GM18873 (cell line): ENCODE results near the gene CLIC5.

Source experiments
- ATAC-seq: cut with Tn5 transposase; IDR thresholded peaks from one replicate; pipeline ENCODE4 v1.9.1; 2021; ENCODE audit warnings: mild to moderate bottlenecking, moderate library complexity, moderate number of reproducible peaks; ENCODE audit not compliant: unreplicated experiment, low FRiP score

CLIC5 gene

DNA sequence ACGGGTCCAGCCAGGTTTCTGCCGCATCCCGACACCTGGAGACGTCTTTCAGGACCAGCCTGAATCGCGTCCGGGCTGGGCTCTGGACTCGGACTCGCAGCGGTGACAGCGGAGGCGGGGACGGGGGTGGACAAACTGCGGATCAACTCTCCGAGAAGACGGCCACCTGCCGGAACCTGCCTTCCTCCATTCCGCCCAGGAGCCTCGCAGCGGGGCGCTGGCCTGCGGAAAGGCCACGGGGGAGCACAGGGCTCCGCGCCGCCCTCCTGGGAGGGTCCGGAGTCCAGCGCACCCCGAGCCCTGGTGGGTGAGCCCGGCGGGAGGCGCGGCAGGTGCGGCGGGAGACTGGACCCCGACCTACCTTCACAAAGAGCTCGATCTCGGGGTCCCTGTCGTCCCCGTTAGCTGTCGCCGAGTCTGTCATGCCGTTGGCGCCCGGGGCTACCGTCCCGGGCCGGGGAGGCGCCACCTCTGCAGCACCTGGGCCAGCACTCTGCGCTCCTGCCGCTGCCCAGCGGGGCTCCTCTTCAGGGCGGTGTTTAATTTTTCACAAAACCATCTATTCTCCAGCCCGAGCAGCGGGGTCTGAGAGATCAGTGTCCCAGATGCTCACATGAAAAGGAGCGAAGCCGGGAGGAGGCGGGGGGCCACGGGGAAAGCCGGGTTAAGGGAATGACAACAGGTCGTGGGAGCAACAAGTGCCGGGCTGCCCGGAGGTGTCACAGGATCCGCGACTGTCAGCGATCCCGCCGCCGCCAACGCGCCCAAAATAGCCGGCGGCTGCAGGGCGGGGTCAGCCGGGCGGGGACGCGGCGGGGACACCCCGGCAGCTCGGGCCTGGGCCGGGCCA, at the start of gene CLIC5:
TSS of gene CLIC5 (minus strand) at position 742 of the 850 bp plus-strand sequence. CDS start at position 424, 318 bp downstream.
- no peak for ATAC-seq

DNA sequence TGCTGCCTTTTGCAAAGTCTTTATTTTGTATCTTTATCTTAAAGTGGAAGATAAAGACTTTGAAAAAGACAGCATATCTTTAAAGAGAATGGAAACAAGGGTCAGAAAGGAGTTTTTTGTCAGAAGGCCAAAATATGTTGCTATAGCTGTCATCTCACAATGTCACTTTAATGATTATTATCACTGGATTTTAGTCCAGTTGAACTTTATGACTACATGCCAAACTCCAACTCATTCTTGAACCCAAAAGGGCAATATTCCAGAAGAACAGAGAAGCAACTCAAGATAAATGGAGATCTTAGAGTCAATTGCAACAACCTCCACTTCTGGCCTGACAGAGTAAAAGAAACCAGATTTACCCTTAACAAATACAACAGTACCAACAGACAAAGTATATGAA, 47.3 kb upstream of the CLIC5 start:
- no peak for ATAC-seq

DNA sequence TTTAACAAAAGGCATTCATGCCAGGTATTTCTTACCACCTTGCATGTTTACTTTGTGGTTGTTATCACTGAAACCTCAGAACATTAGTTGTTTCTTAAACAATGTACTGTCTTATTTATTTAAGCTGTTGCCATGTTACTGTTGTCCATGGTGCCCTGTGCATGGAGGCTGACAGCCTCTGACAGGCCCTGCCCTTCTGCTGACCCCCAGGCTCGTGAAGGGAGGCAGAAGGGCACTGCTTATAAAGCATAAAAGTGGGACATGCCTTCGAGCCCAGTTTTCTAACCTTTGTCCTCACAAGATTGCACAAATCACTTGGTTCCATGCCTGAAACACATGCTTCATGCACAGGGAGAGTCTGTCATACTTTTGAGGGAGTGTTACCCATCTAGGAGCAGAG, 46.7 kb upstream of the CLIC5 start:
- ATAC-seq: no peak

DNA sequence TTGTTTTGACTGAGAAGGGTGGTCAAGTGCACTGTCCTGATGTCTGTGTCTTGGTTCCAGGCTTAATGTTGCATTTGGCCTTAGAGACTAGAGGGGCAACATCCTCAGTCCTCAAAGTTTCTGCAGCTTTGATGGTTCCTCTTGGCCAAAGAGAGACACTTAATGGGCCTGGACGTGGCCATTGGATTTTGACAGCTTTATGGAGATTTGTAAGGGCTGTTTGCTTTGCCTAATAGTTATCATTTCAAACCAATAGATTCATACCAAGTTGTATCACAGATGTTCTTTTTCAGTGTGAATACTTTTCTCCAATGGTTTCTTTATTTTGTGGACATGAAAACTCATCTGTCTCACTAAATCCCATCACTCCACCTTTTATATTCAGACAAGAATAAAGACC, 45.8 kb upstream of the CLIC5 start:
- no peak for ATAC-seq

DNA sequence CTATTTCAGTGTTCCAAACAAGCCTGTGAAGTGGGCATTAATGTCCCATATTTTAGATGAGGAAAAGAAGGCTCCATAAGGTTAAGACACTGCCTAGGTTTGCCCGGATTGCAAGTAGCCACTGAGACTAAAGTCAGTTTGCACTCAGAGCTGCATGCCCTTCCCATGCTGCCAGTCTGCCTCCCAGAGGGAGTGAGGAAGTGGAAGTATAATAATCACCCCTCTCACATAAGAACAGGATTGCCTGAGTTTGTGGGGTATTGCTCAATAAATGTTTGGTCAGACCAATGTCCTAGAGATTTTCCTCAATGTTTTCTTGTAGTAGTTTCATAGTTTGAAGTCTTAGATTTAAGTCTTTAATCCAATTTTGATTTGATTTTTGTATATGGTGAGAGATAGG, 43.9 kb upstream of the CLIC5 start:
- ATAC-seq: no peak

DNA sequence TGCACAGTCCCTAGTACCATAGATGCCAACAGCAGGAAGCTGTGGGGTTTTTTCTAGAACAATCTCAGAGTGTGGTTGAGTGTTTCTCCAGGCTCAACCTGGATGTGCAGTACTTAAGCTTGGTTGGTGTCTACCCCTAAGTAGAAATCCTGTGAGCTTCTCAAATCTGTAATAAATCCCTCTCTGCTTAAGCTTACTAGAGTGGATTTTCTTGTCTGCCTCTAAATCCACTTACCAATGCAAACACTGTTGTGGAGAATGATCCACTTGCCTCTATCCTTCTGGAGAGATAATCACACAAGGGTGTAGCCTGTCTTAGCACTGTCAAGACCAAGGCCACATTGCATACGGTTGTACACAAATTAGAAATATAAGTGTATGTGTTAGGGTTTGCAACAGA, 43.3 kb upstream of the CLIC5 start:
- ATAC-seq: no peak

DNA sequence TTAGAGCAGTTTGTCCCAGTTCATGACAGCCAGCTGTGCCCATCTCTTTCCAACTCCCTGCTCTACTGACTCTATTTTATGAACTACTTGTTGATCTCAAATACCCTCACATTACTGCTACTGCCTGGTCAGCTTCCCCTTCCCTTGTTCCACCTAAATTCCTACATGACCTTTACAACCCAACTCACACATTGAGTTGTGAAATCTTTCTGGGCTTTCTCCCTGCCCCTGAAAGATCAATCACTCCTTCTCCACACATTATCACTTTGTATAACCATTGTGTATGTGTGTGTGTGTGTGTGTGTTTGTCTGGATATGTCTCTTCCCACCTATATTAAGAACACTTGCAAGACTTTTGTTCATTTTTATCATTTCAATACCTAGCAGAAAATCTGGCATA, 42.1 kb upstream of the CLIC5 start:
- no peak for ATAC-seq

DNA sequence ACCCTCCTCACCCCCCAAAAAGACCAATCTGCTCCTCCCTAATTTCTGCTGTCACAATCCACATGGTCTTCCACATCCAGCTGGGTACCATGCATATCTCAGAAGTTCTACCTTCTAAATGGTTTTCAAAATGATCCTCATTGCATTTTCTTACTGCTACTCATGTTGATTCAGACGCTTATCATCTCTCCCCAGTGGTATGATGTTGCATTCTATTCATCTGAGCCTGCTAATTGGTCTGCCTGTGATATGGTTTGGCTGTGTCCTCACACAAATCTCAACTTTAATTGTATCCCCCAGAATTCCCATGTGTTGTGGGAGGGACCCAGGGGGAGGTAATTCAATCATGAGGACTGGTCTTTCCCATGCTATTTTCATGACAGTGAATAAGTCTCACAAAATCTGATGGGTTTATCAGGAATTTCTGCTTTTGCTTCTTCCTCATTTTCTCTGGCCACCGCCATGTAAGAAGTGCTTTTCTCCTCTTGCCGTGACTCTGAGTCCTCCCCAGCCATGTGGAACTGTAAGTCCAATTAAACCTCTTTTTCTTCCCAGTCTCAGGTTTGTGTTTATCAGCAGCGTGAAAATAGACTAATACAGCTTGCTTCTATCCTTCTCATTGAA, 41.4 kb upstream of the CLIC5 start:
- no peak for ATAC-seq

DNA sequence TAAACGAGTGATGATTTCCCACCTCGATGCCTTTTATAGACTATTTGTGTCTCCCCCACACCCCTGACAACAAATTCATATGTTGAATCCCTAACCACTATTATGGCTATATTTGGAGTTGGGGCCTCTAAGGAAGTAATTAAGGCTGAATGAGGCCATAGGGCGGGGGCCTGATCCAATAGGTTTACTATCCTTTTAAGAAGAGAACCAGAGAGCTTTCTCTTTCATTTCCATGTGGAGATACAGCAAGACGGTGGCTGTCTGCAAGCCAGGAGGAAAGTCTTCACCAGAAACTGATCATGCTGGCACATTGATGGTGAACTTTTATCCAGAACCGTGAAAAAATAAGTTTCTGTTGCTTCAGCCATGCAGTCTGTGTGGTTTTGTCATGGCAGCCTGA, 38.9 kb upstream of the CLIC5 start:
- no peak for ATAC-seq

DNA sequence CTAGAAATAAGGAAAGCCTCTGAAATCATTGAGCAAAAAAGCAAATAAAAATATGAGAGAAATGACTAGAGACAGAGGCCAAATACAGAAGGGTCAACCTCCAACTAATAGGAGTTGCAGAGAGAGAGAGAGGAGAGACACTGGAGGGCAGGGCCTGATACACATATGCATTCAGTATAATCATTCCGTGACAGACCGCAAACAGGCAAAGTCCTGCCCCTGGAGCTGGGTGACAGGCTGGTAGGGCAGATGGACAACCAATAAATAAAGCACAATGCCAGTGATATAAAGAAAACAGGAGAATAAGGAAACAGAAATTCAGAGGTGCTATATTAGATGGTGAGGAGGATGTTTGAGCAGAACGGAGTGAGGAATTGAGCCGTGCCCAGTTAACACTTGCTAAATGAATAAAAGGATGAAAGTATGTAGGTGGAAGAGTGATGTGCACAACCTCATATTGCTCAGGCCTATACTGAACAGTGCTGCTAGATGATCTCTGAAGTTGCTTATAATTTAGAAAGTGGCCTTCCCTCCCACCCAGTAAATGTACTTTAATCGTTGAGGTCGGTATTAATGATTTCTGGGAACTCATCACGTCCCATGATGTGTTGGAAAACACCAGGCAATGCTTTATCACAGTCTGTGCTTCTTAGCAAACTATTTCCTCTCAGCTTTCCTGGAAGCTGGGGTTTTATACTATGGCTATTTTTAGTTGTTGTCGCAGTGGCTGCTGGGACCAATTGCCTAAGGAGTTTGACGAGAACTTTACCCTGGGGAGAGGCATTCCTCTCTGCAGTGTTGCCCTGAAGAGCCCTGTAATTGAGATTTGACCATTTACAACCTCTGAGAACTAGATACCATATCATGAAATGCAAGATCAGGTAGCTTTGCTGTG, 37.6 kb upstream of the CLIC5 start:
- no peak for ATAC-seq

DNA sequence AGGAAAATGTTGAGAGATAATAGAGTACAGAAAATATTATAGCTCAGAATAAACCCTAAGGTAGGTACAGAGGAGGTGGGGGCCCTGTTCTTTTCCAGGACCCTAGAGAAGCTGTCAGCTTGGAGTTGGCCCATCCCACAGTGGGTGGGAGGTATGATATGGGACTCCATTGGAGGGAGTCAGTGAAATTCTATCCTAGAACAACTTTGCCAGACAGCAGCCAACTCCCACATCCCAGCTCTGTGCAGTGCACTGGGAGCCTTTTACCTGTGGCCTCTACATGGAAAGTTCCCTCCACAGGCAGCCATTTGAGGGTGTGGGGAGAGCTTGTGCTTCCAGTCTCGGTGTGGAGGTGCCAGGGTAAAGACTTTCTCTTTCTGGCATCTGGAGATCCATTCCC, 36.8 kb upstream of the CLIC5 start:
- no peak for ATAC-seq

DNA sequence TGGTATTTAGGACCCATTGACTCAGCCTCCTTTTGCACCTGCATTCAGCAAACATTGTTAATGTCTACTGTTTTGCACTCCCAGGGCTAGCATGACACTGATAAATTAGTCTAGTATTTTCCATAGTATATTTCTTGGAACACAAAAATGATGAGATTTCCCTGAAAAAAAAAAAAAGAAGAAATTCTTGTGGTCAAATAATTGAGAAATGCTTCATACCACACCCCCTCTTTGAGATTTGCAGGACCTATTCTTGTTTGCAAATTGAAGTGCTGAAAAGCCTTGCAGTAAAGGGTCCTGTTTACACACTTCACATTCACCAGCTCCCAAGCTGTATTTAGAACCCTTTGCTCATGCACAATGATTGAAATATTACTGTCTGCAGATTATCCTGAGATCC, 36.3 kb upstream of the CLIC5 start:
- no peak for ATAC-seq

DNA sequence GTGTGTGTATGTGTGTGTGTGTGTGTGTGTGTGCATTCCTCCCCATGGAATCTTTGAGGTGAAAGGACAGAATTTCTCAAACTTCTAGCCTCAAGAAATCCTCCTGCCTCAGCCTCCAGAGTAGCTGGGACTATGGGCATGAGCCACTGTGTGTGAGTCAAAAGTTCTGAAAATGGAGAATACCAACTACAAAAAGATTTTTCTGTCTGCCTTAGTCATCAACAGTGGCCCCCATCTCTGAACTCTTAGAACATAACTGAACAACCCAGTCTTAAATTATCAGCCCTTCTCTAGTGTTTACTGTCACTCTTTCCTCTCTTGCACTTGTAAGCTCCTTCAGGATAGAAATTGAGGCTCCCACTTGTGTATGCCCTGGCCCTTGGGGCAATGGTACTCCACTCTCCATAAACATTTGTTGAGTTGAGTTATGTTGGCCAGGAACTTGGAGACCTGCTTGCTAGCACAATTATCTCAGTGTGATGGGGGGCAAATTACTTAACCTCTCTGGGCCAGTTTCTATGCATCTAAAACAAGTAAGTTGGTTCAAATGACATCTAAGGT, 35.3 kb upstream of the CLIC5 start:
- ATAC-seq: no peak

DNA sequence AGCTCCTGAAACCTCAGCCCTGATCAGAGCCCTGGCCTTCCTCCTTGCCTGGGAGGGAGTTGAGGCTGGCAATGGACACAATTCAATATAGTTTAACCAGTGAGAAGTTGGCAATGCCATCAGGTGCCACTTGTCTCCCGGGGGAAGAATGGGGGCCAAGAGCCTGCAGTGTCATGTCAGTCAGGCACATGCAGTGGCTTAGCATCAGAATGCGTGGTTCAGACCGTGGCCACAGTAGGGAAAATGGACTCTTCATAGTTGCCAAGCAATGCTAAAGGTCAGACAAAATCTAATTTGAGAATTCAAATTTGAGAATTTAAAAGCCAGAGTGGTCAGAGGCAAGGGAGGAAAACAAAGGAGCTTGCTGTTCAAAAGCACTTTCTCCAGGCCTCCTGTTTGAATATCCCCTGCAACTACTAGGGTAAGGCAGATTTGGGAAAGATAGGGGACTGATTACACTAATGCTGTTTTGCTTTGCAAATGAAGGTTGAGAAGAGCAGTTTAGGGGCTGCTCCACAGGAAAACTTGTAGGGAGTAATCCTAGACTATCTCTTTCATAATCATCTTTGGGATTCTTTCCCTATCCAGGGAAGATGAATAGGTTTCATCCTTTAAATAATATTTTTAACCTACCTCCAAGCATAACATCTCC, 33.1 kb upstream of the CLIC5 start:
- no peak for ATAC-seq

DNA sequence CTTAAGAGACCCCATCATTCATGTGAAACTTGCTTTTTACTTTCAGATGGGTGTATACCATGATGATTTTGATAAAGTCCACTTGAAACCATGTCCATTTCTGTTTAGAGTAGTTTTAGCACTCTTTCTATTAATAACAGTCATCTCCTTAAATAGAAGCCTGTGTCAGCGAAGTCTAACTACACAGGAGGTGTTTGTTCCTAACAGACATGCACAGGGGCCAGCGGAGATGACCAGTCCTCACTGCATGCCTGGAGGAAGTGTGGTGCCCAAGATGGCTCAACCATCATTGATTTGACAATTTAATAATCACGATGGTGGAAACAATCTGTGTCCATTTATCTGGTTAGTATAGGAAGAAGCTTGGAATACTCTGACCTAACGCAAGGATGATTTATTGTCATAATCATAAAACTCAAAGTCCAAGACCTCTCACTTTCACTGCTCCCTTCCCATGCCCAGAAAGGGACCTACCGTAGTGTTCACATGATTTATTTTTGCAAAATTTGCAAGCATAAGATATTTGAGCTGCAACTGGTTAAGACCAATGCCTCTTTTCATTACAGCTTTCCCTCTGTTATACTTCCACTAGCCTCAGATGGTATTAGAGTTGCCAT, 31.0 kb upstream of the CLIC5 start:
- no peak for ATAC-seq

DNA sequence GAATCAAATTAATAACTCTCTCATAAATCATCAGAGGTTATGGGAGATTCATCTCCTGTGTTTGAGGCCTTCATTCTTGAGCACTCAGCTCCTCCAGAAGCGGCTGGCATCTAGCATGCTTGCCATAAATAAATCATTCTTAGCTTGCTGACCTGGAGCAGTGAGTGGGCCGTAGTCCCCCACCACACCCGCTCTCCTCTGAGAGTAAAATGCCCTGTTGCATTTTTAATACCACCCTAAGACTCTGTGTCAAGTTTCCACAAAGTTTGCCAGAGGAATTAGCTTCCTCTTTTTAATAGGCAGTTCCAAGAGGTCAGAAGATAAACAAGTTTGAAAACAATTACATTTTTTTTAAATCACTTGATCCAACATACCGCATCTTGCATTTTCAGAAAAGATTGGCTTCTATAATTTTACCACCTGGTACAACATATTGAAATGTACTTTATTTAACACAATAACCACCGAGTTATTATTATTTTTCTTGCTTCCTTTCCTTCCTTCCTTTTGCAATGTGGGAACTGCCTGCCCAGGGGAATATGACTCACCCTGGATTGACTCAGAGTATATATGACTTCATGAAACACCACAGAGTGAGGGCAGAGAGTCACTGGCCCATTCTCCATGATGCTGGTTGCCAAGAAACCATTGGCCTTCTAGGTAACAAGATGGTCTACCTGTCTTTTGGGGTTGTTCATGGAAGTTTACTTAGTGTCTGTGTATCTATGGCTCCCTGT, 29.4 kb upstream of the CLIC5 start:
- ATAC-seq: no peak

DNA sequence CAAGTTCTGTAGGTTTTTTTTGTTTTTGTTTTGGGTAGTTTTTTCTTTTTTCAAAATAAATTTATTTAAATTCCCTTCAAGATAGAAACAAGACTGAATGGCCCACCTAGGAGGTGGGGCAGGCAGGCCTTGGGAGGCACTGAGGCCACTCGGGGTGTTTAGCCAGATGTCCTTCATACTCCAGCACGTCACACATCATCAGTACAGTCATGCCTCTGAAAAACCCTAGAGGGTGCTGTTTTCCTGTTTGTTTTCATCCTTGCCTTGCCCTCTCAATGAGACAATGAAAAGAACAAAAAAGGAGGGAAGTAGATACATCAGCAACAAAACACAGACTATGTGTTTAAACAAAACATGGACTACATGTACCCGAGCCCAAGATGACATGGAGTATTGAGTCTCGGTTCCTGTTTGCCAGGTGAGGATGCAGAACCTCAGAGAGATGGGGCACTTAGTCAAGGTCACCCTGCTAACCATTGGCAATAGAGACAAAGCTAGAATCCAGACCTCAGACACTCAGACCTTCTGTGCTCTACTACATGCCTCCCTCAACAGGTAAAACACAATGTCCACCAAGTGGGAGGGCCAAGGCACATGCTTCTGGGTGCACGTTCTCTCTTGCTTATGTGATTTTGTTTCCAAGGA, 26.8 kb upstream of the CLIC5 start:
- ATAC-seq: peak; percentile 56

DNA sequence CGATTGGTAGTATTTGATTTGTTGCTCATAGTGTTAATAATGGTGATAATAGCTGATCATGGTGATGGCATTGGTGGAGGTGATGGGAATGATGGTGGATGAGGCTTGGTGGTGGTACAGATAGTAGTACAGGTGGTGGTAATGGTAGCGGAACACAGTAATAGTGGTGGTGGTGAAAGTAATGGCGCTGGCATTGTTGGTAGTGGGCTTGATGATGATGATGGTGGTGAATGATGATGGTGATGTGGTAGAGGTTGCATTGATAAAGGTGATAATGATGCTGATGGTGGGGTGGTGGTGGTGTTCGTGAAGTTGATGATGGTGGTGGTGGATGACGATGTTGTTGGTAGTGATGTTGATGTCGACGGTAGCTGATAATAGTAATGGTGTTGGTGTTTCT, 24.6 kb upstream of the CLIC5 start:
- ATAC-seq: no peak

DNA sequence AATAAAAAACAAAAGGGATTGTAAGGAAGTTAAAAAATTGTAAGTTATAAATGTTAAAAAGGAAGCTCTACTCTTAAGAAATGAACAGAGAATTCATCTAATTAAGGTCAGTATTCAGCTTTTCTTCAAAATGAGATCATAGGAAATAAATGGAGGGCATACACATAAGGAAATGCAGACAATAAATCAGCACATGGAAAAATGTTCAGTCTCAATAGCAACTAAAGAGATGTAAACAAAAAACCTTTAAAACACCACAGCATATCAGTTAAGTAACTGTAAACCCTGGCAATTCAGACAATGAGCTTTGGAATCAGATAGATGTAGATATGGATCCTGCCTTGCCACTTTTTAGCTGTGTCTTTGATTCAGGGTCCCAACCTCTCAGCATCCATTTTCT, 24.0 kb upstream of the CLIC5 start:
- no peak for ATAC-seq
